Duodenal mucosa (tissue), 2 donors: ENCODE data around the gene PIK3C2G.

Source experiments
- H3K27ac ChIP-seq: one replicate; pipeline ENCODE4 v1.7.0; 2013; ENCODE audit warnings: low read depth, low read length
- H3K27me3 ChIP-seq, 2 donors: one replicate each; pipeline ENCODE4 v1.7.0; 2013; ENCODE audit warnings: low read length in 2 of 2, control low read depth in 1 of 2; ENCODE audit not compliant: insufficient read depth in 2 of 2, control insufficient read depth in 1 of 2
- H3K36me3 ChIP-seq, 2 donors: one replicate each; pipeline ENCODE4 v1.7.0; 2013; ENCODE audit warnings: low read length in 2 of 2, control low read depth in 1 of 2; ENCODE audit not compliant: insufficient read depth in 2 of 2, control insufficient read depth in 1 of 2
- H3K4me1 ChIP-seq, 2 donors: one replicate each; pipeline ENCODE4 v1.7.0; 2013; ENCODE audit warnings: low read length in 2 of 2, control low read depth in 1 of 2; ENCODE audit not compliant: insufficient read depth in 2 of 2, control insufficient read depth in 1 of 2
- H3K4me3 ChIP-seq, 2 donors: one replicate each; pipeline ENCODE4 v1.7.0; 2013; ENCODE audit warnings: low read length in 2 of 2, low read depth in 1 of 2
- H3K9ac ChIP-seq, 2 donors: one replicate each; pipeline ENCODE4 v1.7.0; 2013; ENCODE audit warnings: low read length in 2 of 2, low read depth in 1 of 2
- H3K9me3 ChIP-seq, 2 donors: one replicate each; pipeline ENCODE4 v1.7.0; 2013; ENCODE audit warnings: low read length in 2 of 2, control low read depth in 1 of 2; ENCODE audit not compliant: control insufficient read depth in 1 of 2

Gene PIK3C2G

DNA sequence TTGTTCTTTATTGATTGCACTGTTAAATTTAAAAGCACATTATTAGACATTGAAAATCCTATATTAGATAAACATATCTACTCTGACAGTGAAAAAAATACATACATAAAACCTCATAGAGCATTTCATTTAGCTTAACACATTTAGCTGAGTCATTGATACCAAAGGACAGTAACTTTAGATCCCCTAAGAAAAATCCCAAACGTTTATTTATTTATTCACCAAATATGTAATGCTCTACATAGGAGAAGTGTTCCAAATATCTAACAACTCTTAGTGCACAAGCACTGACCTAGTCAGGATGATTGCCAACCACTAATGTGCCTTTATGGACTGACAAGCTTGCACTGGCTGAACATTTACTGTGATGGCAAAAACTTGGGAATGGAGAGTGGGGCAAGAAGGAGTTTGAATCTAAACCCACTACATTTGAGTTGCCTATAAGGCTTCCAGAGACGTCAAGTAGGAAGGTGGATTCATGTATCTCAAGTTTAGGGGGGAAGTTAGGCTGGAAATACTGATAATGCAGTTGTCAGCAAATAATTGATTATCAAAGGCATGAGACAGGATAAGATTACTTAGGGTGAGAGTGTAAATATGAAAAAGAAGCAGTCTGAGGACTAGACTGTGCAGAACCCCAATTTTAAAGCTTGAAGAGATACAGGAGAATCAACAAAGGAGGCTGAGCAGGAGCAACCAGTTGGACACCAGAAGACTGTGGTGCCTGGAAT lies 320.1 kb downstream of the PIK3C2G start:
- H3K27ac ChIP-seq: no peak overlapping the region
- no peaks in the 10 kb centered on the region for H3K36me3 ChIP-seq
- H3K27me3 ChIP-seq: no peaks in the 10 kb centered on the region
- H3K9me3 ChIP-seq: peaks cover 0 to 6% of the 10 kb centered on the region in 2 donors
- H3K4me3 ChIP-seq: no peak overlapping the region
- no peaks in the 10 kb centered on the region for H3K4me1 ChIP-seq
- no peak overlapping the region for H3K9ac ChIP-seq

DNA sequence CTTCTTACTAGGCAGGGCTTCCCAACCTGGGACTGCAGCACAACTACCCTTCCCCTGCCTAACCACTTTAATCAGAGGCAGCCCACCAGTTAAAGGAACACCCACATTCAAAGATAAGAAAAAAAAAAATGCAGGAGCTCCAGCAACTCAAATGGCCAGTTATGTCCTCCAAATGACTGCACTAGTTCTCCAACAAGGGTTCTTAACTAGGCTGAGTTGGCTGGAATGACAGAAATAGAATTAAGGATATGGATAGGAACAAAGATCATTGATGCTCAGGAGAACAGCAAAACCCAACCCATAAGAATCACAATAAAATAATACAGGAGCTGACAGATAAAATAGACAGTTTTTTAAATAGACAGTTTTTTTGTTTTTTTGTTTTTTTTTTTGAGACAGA lies 322.3 kb downstream of the PIK3C2G start:
- Histone ChIP-seq H3K9ac (no peak overlapping the region), H3K27ac (no peak overlapping the region), H3K4me3 (no peak overlapping the region), H3K4me1 (no peaks in the 10 kb centered on the region), H3K27me3 (no peaks in the 10 kb centered on the region), H3K9me3 (peaks cover 0 to 8% of the 10 kb centered on the region in 2 donors), H3K36me3 (no peaks in the 10 kb centered on the region)

DNA sequence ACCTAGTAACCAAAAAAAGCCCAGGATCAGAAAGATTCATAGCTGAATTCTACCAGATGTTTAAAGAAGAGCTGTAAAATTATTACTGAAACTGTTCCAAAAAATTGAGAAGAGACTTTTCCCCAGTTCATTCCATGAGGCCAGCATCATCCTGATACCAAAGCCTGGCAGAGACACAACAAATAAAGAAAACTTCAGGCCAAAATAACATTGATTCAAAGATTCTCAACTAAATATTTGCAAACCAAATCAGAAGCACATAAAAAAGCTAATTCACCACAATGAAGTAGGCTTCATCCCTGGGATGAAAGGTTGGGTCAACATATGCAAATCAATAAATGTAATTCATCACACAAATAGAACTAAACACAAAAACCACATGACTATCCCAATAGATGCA lies 325.3 kb downstream of the PIK3C2G start:
- H3K36me3 ChIP-seq: no peaks in the 10 kb centered on the region
- peaks cover 0 to 9% of the 10 kb centered on the region in 2 donors for H3K9me3 ChIP-seq
- no peaks in the 10 kb centered on the region for H3K27me3 ChIP-seq
- no peak overlapping the region for H3K4me3 ChIP-seq
- no peak overlapping the region for H3K9ac ChIP-seq
- no peak overlapping the region for H3K27ac ChIP-seq
- H3K4me1 ChIP-seq: no peaks in the 10 kb centered on the region

DNA sequence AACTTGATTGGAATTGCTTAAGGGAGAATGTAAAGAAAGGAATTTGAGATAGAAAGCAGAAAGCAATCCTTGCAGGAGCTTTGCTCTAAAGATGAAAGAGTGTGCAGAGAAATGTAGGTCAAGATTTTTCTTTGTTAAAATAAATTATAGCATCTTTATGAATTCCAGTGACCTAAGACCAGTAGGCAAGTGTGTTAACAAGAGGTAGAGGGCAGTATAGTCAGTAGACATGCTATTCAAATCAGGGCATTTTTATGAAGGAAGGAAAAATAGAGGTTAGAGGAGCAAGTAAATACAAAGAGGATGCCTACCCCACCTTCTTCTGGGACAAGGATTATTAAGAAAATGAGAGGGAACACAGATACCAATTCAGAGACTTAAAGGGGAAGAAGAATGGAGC lies 328.0 kb downstream of the PIK3C2G start:
- Histone ChIP-seq H3K27ac (no peak overlapping the region), H3K4me1 (no peaks in the 10 kb centered on the region), H3K4me3 (no peak overlapping the region), H3K27me3 (no peaks in the 10 kb centered on the region), H3K9ac (no peak overlapping the region), H3K9me3 (peaks cover 0 to 4% of the 10 kb centered on the region in 2 donors), H3K36me3 (no peaks in the 10 kb centered on the region)

DNA sequence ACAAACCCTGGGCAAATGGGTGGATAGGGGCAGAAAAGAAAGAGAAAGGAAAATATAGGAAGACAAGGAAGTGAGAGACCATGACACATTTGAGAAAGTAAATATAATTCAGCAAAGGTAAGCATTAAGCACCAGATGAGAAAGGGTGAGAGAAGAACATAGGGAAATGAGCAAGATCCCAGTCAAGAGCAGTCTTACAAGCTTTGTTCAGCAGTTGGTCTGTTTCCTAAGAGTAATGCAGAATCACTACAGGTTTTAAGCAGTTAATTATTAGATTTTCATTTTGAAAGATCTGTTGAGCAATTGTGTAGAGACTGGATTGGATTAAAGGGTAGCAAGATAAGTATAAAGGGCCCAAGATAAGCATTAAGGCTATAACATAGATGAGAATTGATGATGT lies 330.2 kb downstream of the PIK3C2G start:
- no peaks in the 10 kb centered on the region for H3K36me3 ChIP-seq
- H3K9ac ChIP-seq: no peak overlapping the region

DNA sequence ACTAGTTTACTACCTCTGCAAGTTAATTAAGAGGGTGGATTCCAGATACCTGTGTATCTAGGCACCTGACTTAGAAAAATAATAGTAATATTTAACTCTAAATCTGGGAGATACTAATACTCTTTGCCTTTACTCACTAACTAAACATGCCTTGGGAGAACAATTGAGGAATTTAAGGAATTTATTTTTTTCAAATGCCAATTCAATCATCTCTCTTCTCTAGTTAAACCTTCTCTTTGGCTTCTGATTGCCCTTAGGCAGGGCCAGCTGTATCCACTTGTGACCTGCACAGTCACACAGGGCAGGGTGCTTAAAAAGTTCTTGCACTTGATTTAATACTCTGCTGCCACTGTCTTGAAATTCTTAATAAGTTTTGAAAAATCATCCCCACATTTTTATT lies 334.1 kb downstream of the PIK3C2G start:
- no peak overlapping the region for H3K4me3 ChIP-seq

More for the DNA sequence above, 330.2 kb downstream of the PIK3C2G start:
- no peak overlapping the region for H3K27ac ChIP-seq
- no peaks in the 10 kb centered on the region for H3K27me3 ChIP-seq
- H3K4me3 ChIP-seq: no peak overlapping the region
- H3K4me1 ChIP-seq: no peaks in the 10 kb centered on the region
- peaks cover 0 to 4% of the 10 kb centered on the region in 2 donors for H3K9me3 ChIP-seq

DNA sequence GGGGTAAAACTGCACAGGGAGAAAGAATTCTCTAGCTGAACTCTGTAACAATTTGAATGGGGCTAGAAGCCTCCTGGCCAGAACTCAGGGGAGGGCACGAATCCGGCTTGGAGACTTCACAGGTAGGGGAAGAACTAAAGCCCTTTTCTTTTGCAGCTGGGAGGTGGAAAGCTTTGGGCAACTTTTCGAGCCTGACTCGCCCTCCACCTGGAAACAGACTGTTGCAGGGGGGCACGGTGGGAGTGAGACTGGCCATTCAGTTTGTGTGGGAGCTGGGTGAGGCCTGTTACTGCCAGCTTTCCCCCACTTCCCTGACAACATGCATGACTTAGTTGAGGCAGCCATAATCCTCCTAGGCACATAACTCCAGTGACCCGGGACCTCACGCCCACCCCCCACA lies 340.6 kb downstream of the PIK3C2G start:
- Histone ChIP-seq H3K36me3 (no peaks in the 10 kb centered on the region), H3K4me3 (no peak overlapping the region), H3K27me3 (no peaks in the 10 kb centered on the region), H3K27ac (no peak overlapping the region), H3K9me3 (no peaks in the 10 kb centered on the region), H3K4me1 (no peaks in the 10 kb centered on the region), H3K9ac (no peak overlapping the region)

More for the DNA sequence above, 334.1 kb downstream of the PIK3C2G start:
- Histone ChIP-seq H3K9me3 (no peaks in the 10 kb centered on the region), H3K36me3 (no peaks in the 10 kb centered on the region), H3K27ac (no peak overlapping the region), H3K4me1 (no peaks in the 10 kb centered on the region), H3K27me3 (no peaks in the 10 kb centered on the region), H3K9ac (no peak overlapping the region)

DNA sequence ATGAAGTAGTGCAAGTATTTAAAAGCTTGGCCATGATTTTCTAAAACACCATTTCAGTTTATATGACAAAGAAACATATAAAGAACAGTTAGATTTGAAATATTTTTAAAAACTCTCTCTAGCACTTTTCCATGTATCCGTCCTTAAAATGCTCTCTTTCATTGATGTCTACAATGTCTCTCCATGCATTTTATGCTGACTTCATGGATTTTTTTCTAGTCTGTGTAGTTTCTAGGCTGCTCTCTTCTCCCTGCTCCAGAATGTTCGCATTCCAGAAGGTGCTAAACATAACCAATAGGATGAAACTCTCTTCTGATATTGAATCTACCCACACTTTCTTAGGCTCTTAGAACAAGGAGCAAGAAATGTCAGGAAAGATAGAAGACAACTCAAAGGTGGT lies 351.7 kb downstream of the PIK3C2G start:
- Histone ChIP-seq H3K27me3 (no peaks in the 10 kb centered on the region), H3K9me3 (no peaks in the 10 kb centered on the region), H3K27ac (no peak overlapping the region), H3K36me3 (no peaks in the 10 kb centered on the region), H3K9ac (no peak overlapping the region), H3K4me1 (no peaks in the 10 kb centered on the region), H3K4me3 (no peak overlapping the region)

DNA sequence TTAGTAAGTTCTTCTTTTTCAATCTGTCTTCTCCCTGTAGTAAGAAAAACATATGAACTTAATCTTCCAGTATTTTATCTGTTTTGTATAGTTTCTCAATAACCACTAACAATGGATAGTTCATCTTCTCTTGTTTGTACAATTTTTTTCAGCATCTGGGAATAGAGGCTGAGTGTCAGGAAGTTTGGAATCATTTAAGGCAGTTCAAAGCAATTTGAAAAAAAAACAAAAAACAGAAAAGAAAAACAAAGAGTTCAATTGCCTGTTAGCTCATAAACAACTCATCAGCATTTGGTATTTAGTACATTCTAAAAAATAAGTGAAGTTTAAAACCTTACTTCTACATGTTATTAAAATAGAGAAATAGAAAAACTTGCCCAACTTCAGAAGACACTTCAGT lies 359.7 kb downstream of the PIK3C2G start:
- Histone ChIP-seq H3K36me3 (no peaks in the 10 kb centered on the region), H3K27ac (no peak overlapping the region), H3K4me3 (no peak overlapping the region), H3K4me1 (no peaks in the 10 kb centered on the region), H3K9ac (no peak overlapping the region), H3K27me3 (no peaks in the 10 kb centered on the region), H3K9me3 (no peaks in the 10 kb centered on the region)

DNA sequence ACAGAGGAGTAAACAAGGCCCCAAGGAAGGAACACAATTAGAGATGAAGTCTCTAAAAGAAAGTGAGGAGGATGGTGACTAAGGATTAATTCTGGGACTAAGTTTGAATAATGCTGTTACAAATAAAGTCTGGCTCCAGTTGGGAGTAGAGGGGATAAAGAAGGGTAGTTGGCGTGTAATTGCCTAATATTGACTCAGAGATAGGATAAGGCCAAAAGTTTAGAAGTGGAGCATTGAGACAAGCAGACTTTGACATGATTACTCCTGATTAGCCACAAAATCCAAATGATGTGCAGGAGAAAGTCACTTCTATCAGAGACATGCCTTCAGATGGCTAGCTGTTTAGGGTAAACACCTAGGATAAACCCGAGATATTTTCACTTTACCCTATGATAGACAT lies 368.1 kb downstream of the PIK3C2G start:
- Histone ChIP-seq H3K27ac (no peak overlapping the region), H3K4me3 (no peak overlapping the region), H3K9me3 (peaks cover 0 to 4% of the 10 kb centered on the region in 2 donors), H3K36me3 (no peaks in the 10 kb centered on the region), H3K27me3 (no peaks in the 10 kb centered on the region), H3K4me1 (no peaks in the 10 kb centered on the region), H3K9ac (no peak overlapping the region)
